Measurements from ENCODE around the gene BMX.

Gene BMX

DNA sequence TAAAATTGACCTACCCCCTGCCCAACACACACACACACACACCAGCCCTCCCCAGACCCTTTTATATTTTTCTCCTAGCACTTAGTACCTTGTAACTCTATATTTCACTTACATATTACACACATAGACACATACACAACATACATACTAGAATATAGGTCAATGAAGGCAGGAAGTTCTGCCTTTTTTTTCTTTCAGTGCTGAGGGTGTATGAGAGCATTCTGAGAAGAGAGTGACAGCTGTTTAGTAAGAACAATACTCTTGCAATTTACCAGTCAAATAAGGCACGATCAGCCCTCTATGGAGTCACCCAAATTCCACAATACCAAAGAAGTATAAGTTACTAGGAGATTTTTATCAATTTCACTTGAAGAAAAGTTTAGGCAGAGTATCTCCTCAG is 66.7 kb downstream of the BMX start:
- no peak overlapping the region for H3K27ac ChIP-seq
- TF ChIP-seq, protein P1, sequence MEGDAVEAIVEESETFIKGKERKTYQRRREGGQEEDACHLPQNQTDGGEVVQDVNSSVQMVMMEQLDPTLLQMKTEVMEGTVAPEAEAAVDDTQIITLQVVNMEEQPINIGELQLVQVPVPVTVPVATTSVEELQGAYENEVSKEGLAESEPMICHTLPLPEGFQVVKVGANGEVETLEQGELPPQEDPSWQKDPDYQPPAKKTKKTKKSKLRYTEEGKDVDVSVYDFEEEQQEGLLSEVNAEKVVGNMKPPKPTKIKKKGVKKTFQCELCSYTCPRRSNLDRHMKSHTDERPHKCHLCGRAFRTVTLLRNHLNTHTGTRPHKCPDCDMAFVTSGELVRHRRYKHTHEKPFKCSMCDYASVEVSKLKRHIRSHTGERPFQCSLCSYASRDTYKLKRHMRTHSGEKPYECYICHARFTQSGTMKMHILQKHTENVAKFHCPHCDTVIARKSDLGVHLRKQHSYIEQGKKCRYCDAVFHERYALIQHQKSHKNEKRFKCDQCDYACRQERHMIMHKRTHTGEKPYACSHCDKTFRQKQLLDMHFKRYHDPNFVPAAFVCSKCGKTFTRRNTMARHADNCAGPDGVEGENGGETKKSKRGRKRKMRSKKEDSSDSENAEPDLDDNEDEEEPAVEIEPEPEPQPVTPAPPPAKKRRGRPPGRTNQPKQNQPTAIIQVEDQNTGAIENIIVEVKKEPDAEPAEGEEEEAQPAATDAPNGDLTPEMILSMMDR (IDR thresholded peaks at IDR 0.05) = no peak
- TF ChIP-seq ZFX (IDR thresholded peaks at IDR 0.05; ENCODE audit: borderline replicate concordance) = no peak

DNA sequence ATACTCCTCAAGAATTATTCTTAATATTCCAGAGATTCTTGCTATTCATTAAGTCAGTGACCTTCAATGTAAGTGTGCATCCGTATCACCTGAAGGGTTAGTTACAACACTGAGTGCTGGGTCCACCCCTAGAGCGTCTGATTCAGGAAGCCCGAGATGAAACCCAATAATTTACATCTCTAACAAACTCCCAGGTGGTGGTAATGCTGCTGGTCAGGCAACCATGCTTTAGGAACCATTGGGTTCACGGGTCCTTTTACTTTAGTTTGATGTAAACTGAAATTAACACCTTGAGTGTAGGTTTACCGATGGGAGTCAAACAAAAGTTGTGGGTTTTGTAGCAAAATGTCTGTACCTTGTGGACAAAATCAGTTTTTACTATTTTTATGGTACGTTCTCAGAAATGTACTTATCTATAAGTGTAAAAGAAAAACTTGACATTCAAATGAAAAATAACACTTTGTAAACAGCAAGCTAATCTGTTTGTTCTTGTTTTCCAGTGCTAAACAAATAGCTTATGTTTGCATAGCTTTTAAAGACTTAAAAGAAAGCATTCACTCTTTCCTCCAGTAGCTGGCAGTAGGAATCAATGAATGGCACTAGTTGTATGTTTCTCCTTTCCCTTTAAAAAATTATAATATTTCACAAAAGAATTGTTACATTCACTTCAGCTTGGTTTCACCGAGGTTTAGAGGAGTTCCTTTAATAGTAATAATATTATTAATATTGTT is 67.4 kb downstream of the BMX start:
- no peak overlapping the region for H3K27ac ChIP-seq

DNA sequence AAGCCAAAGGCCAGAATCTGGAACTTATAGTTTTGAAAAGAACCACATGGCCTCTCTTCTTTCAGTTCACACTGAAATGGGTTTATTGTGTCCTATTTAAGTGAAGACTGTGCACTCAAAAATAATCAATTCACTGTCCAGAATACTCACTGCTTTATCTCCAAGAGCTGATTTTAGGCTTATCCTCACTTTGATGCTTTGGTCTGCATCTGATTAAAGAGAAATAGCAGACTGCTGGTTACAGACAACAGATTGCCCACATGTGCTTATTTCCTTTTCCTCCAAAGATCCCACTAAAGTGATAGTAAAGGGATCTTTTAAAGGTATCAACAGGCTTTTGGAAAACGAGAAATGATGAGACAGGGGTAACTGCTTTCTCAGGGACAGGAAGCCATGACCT is 69.5 kb downstream of the BMX start:
- no peak overlapping the region for H3K27ac ChIP-seq
- no peak for TF ChIP-seq ZFX (IDR thresholded peaks at IDR 0.05; ENCODE audit: borderline replicate concordance)
- TF ChIP-seq, protein P1 (IDR thresholded peaks at IDR 0.05) = no peak

More for the DNA sequence above, 67.4 kb downstream of the BMX start:
- TF ChIP-seq ZFX (IDR thresholded peaks at IDR 0.05; ENCODE audit: borderline replicate concordance) = no peak
- TF ChIP-seq, protein P1 (IDR thresholded peaks at IDR 0.05) = peak; percentile 76

DNA sequence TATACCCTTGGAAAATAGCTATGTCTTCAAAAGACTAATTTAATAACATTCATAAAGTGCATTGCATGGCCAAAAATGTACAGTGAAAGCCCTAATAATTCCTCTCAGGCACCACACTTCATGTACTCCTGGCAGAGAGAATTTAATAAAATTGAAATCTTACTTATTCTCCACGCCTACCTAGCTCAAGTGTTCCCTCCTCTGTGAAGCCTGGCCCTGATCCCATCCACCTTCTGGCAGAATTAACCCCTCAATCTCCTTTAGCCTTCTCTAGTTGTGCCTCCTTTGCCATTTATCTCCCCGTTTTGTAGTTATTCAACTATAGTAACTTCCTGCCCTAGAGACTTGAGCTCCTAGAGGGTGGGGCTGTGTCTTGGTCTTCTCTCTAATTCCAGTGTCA is 73.4 kb downstream of the BMX start:
- TF ChIP-seq, protein P1 (IDR thresholded peaks at IDR 0.05) = no peak
- TF ChIP-seq ZFX (IDR thresholded peaks at IDR 0.05; ENCODE audit: borderline replicate concordance) = no peak

DNA sequence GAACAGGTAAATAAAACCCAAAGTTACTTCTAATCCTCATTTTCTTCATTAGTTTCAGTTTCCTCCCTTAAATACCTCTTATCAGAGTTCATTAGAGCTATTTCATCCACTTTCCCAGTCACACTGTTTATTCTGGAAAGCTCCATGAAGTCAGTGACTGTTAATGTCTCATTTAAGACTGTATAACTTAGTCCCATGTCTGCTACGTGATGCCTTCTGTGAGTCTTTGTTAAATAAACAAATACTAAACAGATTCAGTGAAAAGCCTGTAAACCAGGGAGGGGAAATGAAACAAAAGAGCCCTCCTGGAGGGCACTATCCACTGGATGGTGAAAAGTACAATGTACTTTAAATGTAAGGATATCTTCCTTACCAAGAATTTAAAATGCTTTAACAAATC is 75.4 kb downstream of the BMX start:
- no peak overlapping the region for H3K27ac ChIP-seq
- TF ChIP-seq, protein P1 (IDR thresholded peaks at IDR 0.05) = no peak
- TF ChIP-seq ZFX (IDR thresholded peaks at IDR 0.05; ENCODE audit: borderline replicate concordance) = no peak

More for the DNA sequence above, 73.4 kb downstream of the BMX start:
- no peak overlapping the region for H3K27ac ChIP-seq

DNA sequence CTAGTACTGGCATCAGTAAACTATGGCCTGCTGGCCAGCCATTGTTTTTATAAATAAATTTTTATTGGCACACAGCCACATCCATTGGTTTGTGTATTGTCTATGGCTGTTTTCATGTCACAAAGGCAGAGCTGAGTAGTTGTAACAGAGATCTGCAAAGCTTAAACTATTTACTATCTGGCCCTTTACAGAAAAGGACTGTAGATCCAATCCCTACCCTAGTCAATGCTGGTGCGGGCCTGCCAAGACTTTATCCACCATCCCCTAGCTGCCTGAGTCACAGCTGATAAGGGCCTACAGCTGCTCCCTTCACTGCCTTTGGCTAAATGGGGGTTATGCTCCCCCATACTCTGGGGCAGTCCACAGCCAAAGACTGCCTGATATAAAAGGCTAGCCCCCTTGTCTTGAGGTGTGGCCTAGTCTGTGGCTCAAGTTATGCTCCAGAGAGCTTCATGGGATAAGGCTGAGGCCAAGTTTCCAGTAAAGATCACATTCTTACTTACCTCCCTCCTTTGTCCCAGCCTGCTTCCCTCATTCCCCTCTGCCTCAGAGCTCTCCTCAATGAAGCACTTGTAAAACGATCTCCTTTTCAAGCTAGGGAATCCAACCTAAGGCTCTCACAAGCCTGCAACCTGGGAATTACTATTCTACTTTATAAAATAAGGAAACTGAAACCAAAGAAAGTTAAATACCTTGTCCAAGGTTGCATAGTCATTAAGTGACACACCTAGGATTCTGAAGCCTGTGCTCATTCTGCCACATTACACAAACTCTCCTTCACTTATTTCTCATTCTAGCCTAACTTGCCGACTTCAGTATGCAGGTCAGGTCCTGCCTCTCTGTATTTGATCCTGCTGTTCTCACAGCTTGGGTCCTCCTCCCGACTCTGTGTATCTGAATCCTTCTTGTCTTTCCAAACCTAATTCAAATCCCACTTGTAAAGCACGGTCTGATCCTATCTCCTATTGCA is 79.5 kb downstream of the BMX start:
- TF ChIP-seq, protein P1 (IDR thresholded peaks at IDR 0.05) = no peak
- no peak for TF ChIP-seq ZFX (IDR thresholded peaks at IDR 0.05; ENCODE audit: borderline replicate concordance)

More for the DNA sequence above, 79.5 kb downstream of the BMX start:
- H3K27ac ChIP-seq = no peak overlapping the region
